Measurements from ENCODE around the gene DUSP28.

DNA sequence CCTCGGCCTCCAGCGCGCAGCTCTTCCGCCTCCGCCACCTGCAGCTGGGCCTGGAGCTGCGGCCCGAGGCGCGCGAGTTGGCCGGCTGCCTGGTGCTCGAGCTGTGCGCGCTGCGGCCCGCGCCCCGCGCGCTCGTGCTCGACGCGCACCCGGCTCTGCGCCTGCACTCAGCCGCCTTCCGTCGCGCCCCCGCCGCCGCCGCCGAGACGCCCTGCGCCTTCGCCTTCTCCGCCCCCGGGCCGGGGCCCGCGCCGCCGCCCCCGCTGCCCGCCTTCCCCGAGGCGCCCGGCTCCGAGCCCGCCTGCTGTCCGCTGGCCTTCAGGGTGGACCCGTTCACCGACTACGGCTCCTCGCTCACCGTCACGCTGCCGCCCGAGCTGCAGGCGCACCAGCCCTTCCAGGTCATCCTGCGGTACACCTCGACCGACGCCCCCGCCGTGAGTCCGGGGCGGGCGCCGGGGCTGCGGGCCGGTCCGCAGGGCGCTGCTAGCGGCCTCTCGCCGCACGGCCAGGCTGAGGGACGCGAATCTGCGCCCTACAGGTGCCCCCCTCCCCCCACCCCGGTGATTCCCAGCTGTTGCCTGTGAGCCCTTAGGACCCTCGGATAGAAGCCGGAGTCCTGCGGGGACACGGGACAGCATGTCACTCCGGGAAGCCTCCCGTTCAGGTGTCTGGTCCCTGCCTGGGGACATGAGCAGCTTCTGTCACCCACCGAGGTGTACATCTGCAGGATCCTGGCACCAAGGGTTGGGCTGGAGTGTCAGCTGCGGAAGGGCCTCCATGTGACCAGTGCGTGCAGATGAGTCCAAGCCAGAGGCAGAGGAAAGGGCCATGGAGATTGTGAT lies 8.7 kb downstream of the DUSP28 start:
- TF ChIP-seq, protein P1, sequence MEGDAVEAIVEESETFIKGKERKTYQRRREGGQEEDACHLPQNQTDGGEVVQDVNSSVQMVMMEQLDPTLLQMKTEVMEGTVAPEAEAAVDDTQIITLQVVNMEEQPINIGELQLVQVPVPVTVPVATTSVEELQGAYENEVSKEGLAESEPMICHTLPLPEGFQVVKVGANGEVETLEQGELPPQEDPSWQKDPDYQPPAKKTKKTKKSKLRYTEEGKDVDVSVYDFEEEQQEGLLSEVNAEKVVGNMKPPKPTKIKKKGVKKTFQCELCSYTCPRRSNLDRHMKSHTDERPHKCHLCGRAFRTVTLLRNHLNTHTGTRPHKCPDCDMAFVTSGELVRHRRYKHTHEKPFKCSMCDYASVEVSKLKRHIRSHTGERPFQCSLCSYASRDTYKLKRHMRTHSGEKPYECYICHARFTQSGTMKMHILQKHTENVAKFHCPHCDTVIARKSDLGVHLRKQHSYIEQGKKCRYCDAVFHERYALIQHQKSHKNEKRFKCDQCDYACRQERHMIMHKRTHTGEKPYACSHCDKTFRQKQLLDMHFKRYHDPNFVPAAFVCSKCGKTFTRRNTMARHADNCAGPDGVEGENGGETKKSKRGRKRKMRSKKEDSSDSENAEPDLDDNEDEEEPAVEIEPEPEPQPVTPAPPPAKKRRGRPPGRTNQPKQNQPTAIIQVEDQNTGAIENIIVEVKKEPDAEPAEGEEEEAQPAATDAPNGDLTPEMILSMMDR (tag by site-specific recombination; IDR thresholded peaks at IDR 0.05) = no peak
- TF ChIP-seq, protein P2, sequence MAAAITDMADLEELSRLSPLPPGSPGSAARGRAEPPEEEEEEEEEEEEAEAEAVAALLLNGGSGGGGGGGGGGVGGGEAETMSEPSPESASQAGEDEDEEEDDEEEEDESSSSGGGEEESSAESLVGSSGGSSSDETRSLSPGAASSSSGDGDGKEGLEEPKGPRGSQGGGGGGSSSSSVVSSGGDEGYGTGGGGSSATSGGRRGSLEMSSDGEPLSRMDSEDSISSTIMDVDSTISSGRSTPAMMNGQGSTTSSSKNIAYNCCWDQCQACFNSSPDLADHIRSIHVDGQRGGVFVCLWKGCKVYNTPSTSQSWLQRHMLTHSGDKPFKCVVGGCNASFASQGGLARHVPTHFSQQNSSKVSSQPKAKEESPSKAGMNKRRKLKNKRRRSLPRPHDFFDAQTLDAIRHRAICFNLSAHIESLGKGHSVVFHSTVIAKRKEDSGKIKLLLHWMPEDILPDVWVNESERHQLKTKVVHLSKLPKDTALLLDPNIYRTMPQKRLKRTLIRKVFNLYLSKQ (tag by site-specific recombination; IDR thresholded peaks at IDR 0.05; ENCODE audit: borderline replicate concordance) = no peak
- TF ChIP-seq ZNF324 (tag by site-specific recombination; IDR thresholded peaks at IDR 0.05) = no peak

Data from HEK293 (cell line).